ENCODE results near the gene CACNA1S.

CACNA1S gene

GRCh38 chr1:201034671-201035070 lies 77.6 kb downstream of the CACNA1S start:
- DNase-seq (ENCODE audit: low spot score) (no peak), FAIRE-seq (no peak)

GRCh38 chr1:201032408-201032807 lies 79.8 kb downstream of the CACNA1S start:
- no peak for FAIRE-seq
- DNase-seq (ENCODE audit: low spot score) = no peak

- no peak for DNase-seq (ENCODE audit: low spot score)
- no peak for FAIRE-seq
These were observed 83.8 kb downstream of the CACNA1S start for GRCh38 chr1:201028461-201028889.

GRCh38 chr1:201026836-201027235 lies 85.4 kb downstream of the CACNA1S start:
- DNase-seq (ENCODE audit: low spot score) (no peak), FAIRE-seq (no peak)

- no peak for FAIRE-seq
- no peak for DNase-seq (ENCODE audit: low spot score)
These were observed 86.0 kb downstream of the CACNA1S start for GRCh38 chr1:201026234-201026633.

GRCh38 chr1:201025571-201026002 lies 86.6 kb downstream of the CACNA1S start:
- DNase-seq (ENCODE audit: low spot score) (peak; percentile 91), FAIRE-seq (peak; percentile 36)

GRCh38 chr1:201024625-201024998 lies 87.6 kb downstream of the CACNA1S start:
- no peak for DNase-seq (ENCODE audit: low spot score)

GRCh38 chr1:201023920-201024624 lies 88.2 kb downstream of the CACNA1S start:
- no peak for DNase-seq (ENCODE audit: low spot score)

More at GRCh38 chr1:201024625-201024998, 87.6 kb downstream of the CACNA1S start:
- no peak for FAIRE-seq

GRCh38 chr1:201023517-201023902 lies 88.7 kb downstream of the CACNA1S start, which contains the start of gene KIF21B:
KIF21B (minus strand) TSS chr1:201023714; CDS start chr1:201023383, 331 bp downstream.
- no peak for FAIRE-seq
- no peak for DNase-seq (ENCODE audit: low spot score)

More at GRCh38 chr1:201023920-201024624, 88.2 kb downstream of the CACNA1S start:
- no peak for FAIRE-seq

- no peak for DNase-seq (ENCODE audit: low spot score)
These were observed 89.3 kb downstream of the CACNA1S start for GRCh38 chr1:201022820-201023516.

GRCh38 chr1:201022493-201022819 lies 89.8 kb downstream of the CACNA1S start:
- FAIRE-seq (no peak), DNase-seq (ENCODE audit: low spot score) (no peak)

More at GRCh38 chr1:201022820-201023516, 89.3 kb downstream of the CACNA1S start:
- FAIRE-seq = no peak

GRCh38 chr1:201021630-201022492 lies 90.4 kb downstream of the CACNA1S start:
- FAIRE-seq = no peak
- no peak for DNase-seq (ENCODE audit: low spot score)

GRCh38 chr1:201020721-201021629 lies 91.3 kb downstream of the CACNA1S start:
- DNase-seq (ENCODE audit: low spot score) = no peak
- no peak for FAIRE-seq

- FAIRE-seq = no peak
- DNase-seq (ENCODE audit: low spot score) = no peak
These were observed 92.1 kb downstream of the CACNA1S start for GRCh38 chr1:201020040-201020591.

GRCh38 chr1:201019321-201019977 lies 92.8 kb downstream of the CACNA1S start:
- peak; percentile 45 for FAIRE-seq

GRCh38 chr1:201017828-201018163 lies 94.4 kb downstream of the CACNA1S start:
- DNase-seq (ENCODE audit: low spot score) = no peak
- FAIRE-seq = no peak

More at GRCh38 chr1:201019321-201019977, 92.8 kb downstream of the CACNA1S start:
- peak; percentile 80 for DNase-seq (ENCODE audit: low spot score)

- FAIRE-seq (no peak), DNase-seq (ENCODE audit: low spot score) (no peak)
These were observed 95.0 kb downstream of the CACNA1S start for GRCh38 chr1:201016943-201017827.

GRCh38 chr1:201016211-201016651 lies 96.0 kb downstream of the CACNA1S start:
- DNase-seq (ENCODE audit: low spot score) = no peak
- no peak for FAIRE-seq

Measured in RCC 7860 (cell line).